ENCODE data around the gene UNC13C. TPM values are rescaled to one million over a fixed set of nuclear protein-coding genes. Genes with fewer than 3 reads are reported as not detected.
"Not testable (repeated sequence)": the region's sequence is repeated elsewhere in the genome, so short reads cannot be mapped to it uniquely, and the experiment has no call there.

Gene UNC13C
- total and polyA plus RNA-seq, 7 donors: 0.51 to 14.4 (median 1.9) TPM; not detected in 1

GRCh38 chr15:54424171-54424570, 445.9 kb downstream of the UNC13C start:
- TF ChIP-seq CTCF (IDR thresholded peaks at IDR 0.05): no peak
- Histone ChIP-seq H3K4me1 (no peaks in the 10 kb centered on the region), H3K4me3 (no peak overlapping the region), H3K36me3 (ENCODE audit: insufficient read depth in 1 of 2, low read depth in 1 of 2) (no peaks in the 10 kb centered on the region), H3K27ac (no peak overlapping the region), H3K27me3 (ENCODE audit: insufficient read depth in 3 of 3, low read length in 2 of 3) (no peaks in the 10 kb centered on the region), H3K9me3 (no peaks in the 10 kb centered on the region)
- ATAC-seq (no peak), DNase-seq (no peak)
- WGBS, 3 donors: 36 to 45% (median 43%) methylated on average over 2 of the region's 2 CpGs
- intact Hi-C loops (cut with DNase I): no loop called here

GRCh38 chr15:54428596-54428995, 450.4 kb downstream of the UNC13C start:
- ATAC-seq: no peak
- Histone ChIP-seq H3K4me3 (no peak overlapping the region), H3K27ac (no peak overlapping the region), H3K27me3 (ENCODE audit: insufficient read depth in 3 of 3, low read length in 2 of 3) (no peaks in the 10 kb centered on the region), H3K9me3 (no peaks in the 10 kb centered on the region), H3K36me3 (ENCODE audit: insufficient read depth in 1 of 2, low read depth in 1 of 2) (no peaks in the 10 kb centered on the region), H3K4me1 (no peaks in the 10 kb centered on the region)
- intact Hi-C loops (cut with DNase I): no loop called here
- 72 to 78% (median 78%) methylated on average over 4 of the region's 4 CpGs for WGBS, 3 donors
- TF ChIP-seq CTCF (IDR thresholded peaks at IDR 0.05): no peak
- DNase-seq: no peak

GRCh38 chr15:54450288-54450687, 472.0 kb downstream of the UNC13C start:
- intact Hi-C loops (cut with DNase I); H3K9me3 ChIP-seq; H3K27ac ChIP-seq; H3K27me3 ChIP-seq (ENCODE audit: insufficient read depth in 3 of 3, low read length in 2 of 3); ATAC-seq; H3K36me3 ChIP-seq (ENCODE audit: insufficient read depth in 1 of 2, low read depth in 1 of 2); H3K4me3 ChIP-seq; H3K4me1 ChIP-seq; DNase-seq: not testable (repeated sequence)
- WGBS, 3 donors: 84 to 88% (median 87%) methylated on average over 9 of the region's 9 CpGs

GRCh38 chr15:54456413-54456812, 478.2 kb downstream of the UNC13C start:
- DNase-seq: no peak
- intact Hi-C loops (cut with DNase I): no loop called here
- ATAC-seq: no peak
- H3K36me3 ChIP-seq (ENCODE audit: insufficient read depth in 1 of 2, low read depth in 1 of 2): no peaks in the 10 kb centered on the region
- no peak overlapping the region for H3K4me3 ChIP-seq
- H3K27me3 ChIP-seq (ENCODE audit: insufficient read depth in 3 of 3, low read length in 2 of 3): no peaks in the 10 kb centered on the region
- H3K4me1 ChIP-seq: no peaks in the 10 kb centered on the region
- H3K9me3 ChIP-seq: peaks cover 8% of the 10 kb centered on the region
- WGBS, 3 donors: 40 to 71% (median 41%) methylated on average over 1 of the region's 1 CpG
- TF ChIP-seq CTCF (IDR thresholded peaks at IDR 0.05): no peak
- H3K27ac ChIP-seq: no peak overlapping the region

GRCh38 chr15:54462511-54462913, 484.3 kb downstream of the UNC13C start:
- Histone ChIP-seq H3K4me1 (no peaks in the 10 kb centered on the region), H3K36me3 (ENCODE audit: insufficient read depth in 1 of 2, low read depth in 1 of 2) (no peaks in the 10 kb centered on the region), H3K9me3 (no peaks in the 10 kb centered on the region), H3K4me3 (no peak overlapping the region), H3K27me3 (ENCODE audit: insufficient read depth in 3 of 3, low read length in 2 of 3) (no peaks in the 10 kb centered on the region), H3K27ac (no peak overlapping the region)
- WGBS, 3 donors: 89 to 97% (median 90%) methylated on average over 14 to 17 of the region's 17 CpGs
- TF ChIP-seq CTCF (IDR thresholded peaks at IDR 0.05): no peak
- ATAC-seq (no peak), DNase-seq (peak in 1 of 2 donors; percentile 46)
- intact Hi-C loops (cut with DNase I): no loop called here
